ENCODE measurements around the gene HSD3B7.

HSD3B7 gene

DNA sequence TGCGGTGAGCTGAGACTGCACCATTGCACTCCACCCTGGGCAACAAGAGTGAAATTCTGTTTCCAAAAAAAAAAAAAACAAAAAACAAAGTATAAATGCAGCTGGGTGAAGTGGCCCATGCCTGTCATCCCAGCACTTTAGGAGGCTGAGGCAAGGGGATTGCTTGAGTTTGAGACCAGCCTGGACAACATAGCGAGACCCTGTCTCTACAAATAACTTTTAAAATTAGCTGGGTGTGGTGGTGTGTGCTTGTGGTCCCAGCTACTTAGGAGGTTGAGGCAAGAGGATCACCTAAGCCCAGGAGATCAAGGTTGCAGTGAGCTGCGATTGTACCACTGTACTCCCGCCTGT is 38.2 kb downstream of the HSD3B7 start:
- DNase-seq (ENCODE audit: low read depth in 2 of 2) = no peak

DNA sequence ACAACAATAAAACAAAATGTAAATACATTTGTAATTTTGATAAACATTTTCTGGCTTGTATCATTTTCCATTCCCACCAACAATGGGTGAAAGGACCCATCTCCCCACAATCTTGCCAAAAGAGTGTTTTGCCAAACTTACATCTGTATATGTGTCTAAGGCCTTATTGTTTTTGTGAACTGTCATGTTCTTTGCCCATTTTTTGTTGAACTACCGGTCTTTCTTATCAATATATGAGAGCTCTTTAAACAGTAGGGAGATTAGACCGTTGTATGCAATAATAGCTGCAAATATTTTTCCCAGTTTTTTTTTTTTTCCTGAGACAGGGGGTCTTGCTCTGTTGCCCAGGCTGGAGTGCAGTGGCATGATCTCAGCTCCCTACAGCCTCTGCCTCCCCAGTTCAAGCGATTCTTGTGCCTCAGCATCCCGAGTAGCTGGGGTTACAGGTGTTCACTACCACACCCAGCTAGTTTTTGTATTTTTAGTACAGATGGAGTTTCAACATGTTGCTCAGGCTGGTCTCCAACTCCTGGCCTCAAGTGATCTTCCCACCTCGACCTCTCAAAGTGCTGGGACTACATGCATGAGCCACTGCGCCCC is 38.7 kb downstream of the HSD3B7 start:
- no peak for DNase-seq (ENCODE audit: low read depth in 2 of 2)

DNA sequence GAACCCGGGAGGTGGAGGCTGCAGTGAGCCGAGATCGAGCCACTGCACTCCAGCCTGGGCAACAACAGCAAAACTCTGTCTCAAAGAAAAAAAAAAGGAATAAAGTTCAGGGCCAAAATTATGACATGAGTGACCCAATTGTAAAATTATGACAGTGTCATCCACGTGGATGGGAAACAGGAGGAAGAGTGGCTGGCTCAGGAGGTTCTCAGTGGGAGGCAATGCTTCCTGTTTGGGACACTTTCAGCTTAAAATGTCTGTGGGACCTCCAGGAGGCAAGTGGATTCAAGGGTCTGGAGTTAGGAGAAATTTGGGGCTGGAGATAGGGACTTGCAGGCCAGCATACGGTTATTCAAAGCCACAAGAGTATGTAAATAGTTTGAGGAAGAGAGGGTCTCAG is 40.3 kb downstream of the HSD3B7 start:
- DNase-seq (ENCODE audit: low read depth in 2 of 2) = no peak

DNA sequence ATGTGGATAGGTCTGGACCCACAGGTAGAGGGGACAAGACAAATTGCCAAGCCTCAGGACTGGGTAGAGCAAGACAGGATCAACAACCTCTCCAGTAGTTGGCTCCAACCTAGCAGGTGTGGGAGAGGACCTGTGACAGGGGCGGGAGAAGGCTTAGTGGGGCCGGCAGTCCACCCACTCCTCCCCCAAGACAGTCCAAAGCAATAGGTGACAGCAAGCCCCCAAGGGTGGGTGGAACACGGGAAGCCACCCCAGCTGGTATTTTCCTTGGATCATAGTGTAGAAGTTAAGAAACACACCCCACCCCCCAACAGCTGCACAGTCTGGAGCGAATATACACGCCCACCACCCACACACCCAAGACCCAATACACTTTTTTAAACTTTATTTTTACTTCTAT is 44.3 kb downstream of the HSD3B7 start:
- DNase-seq (ENCODE audit: low read depth in 2 of 2) = no peak

DNA sequence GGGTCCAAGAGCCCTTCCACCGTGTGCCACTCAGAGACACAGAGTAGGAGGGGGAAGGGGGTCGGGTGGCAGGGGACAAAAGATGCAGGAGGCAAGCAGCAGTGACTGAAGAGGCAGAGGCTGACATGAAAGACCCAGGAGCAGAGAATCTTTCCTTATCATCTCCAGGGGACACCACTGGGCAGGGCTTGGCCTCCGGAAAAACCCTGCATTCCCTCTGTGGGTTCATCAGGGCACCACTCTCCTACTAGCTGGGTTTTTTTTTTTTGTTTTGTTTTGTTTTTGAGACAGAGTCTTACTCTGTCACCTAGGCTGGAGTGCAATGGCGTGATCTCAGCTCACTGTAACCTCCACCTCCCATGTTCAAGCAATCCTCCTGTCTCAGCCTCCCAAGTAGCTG is 46.3 kb downstream of the HSD3B7 start:
- DNase-seq (ENCODE audit: low read depth in 2 of 2) = no peak

DNA sequence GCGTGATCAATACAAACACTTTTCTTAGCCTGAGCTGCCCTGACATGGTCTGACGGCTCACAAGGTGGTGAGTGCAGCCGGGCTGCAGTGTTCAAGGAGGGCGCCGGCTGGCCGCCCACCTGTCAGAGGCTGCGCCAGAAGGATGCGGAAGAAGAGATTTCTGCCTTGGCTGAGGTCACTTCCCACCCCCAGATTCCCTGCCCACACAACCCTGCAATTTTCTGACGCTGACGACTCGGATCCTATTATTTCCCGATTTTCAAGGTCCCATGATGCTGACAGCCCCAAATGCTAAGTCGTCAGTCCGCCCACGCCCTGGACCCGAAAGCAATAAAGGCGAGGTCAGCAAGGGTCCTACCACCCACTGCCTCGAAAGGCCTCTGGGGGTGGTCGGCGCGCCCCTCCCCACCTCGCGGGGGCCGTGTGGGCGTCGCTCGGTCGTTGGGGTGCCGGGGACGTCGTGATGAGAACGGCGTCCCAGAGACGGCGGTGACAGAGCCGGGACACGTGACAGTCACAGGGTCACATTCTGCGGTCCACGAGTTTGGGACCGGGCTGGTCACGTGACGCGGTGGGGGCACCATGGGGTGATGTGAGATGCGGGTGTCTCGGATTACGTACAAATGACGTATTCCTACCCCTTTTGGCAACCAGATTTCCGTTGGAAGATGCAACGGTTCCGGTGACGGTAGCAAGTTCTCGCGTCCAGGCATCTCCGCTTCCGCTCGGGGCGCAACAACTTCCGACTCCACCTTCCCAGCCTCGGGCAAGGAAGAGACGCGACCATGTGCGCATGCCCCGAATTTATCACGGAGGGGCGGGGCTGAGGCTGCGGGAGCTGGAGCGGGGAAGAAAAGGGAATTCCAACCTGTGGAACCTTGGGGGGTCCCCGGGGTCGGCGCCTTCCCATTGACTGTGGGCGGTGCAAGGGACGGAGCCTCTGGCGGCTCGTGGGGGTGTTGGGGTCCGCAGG is 48.0 kb downstream of the HSD3B7 start, which contains the start of gene STX4:
TSS of gene STX4 (plus strand) at position 823 of the 973 bp plus-strand sequence. CDS start 248 bp downstream, outside the sequence.
- peak; percentile 89 to 94 for DNase-seq (ENCODE audit: low read depth in 2 of 2)

DNA sequence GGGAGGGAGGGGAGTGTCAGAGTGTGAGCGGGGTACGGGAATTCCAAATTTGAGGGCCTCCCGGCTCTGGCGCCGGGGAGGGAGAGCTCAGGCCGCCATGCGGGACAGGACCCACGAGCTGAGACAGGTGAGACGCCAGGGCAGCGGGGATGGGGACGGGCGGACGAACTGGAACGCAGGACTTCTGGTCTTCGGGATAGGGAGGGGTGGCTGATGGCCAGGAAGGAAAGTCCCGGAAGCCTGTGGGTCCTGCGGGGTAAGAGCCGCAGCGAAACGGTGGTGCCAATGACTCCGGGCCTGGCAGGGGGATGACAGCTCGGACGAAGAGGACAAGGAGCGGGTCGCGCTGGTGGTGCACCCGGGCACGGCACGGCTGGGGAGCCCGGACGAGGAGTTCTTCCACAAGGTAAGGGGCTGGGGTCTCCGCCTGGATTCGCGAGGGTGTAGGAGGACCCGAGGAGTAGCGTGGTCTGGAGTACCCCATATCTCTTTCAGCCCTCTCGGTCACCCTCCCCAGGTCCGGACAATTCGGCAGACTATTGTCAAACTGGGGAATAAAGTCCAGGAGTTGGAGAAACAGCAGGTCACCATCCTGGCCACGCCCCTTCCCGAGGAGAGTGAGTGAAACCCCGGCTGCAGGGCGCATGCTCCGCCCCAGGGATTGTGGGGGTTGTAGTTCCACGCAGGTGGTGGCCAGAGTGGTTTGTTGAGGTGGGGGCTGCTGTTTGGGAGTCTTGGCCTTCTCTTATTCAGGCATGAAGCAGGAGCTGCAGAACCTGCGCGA is 48.9 kb downstream of the HSD3B7 start:
- peak; percentile 72 to 81 for DNase-seq (ENCODE audit: low read depth in 2 of 2)

DNA sequence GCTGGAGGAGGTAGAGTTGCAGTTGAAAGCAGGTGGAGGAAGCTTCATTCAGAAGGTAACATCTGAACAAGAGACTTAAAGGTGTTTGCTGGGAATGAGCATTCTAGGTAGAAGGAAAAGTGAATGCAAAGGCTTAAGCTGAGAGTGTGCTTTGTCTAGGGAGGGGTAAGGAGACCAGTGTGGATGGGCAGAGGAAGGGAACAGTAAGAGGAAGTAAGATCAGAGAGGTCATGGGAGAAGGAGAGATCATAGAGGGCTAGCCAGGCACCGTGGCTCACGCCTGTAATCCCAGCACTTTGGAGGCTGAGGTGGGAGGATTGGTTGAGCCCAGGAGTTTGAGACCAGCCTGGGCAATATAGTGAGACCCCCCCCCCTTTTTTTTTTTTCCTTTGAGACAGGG is 51.7 kb downstream of the HSD3B7 start:
- DNase-seq (ENCODE audit: low read depth in 2 of 2) = no peak
